AG04449 (cell line): ENCODE measurements around the gene PRELID3B.

ENCODE experiments used
- CTCF ChIA-PET: fragments of 350-600 bp; formaldehyde crosslinking; extraction: SDS; loops from one replicate; lab custom pipeline; 2021; ENCODE audit warnings: antibody characterized with exemption; lab: Yijun Ruan, JAX
- POLR2A ChIA-PET: fragments of 400-600, 350-600 bp; formaldehyde crosslinking; extraction: SDS; loops from one replicate; lab custom pipeline; 2020; ENCODE audit warnings: antibody characterized with exemption, inconsistent platforms; lab: Yijun Ruan, JAX
- DNase-seq: peaks from one replicate; pipeline ENCODE4 v3.0.0-alpha.2; 2010; ENCODE audit warnings: low read depth, low spot score
- H3K4me3 ChIP-seq: 2 replicates; pipeline ENCODE4 v1.5.1; 2011; ENCODE audit warnings: low read depth, mild to moderate bottlenecking, control low read depth, low read length
- CTCF ChIP-seq: IDR thresholded peaks from one replicate; pipeline ENCODE4 v1.5.1; 2011; ENCODE audit warnings: mild to moderate bottlenecking, moderate library complexity, low read length, control low read depth, inconsistent platforms; ENCODE audit not compliant: insufficient read depth; ENCODE audit errors: missing control alignments

PRELID3B gene

GRCh38 chr20:59000326-59000725, 42.3 kb downstream of the PRELID3B start:
- no peak for TF ChIP-seq CTCF
- no peak for DNase-seq
- H3K4me3 ChIP-seq = no peak overlapping the region
- ChIA-PET POLR2A (no interaction called here), CTCF (interaction anchor here (1.3 kb wide), 1 partner anchor 12 kb away, joined by 4 read pairs; no protein-coding TSS in a partner anchor)

GRCh38 chr20:58998656-58999055, 43.9 kb downstream of the PRELID3B start:
- ChIA-PET CTCF (no interaction called here), POLR2A (interaction anchor here (0.6 kb wide), 1 partner anchor 16 kb away, joined by 3 read pairs; no protein-coding TSS in a partner anchor)
- no peak overlapping the region for H3K4me3 ChIP-seq
- no peak for TF ChIP-seq CTCF
- no peak for DNase-seq

- CTCF ChIA-PET = interaction anchor here (0.8 kb wide), 1 partner anchor 127 kb away, joined by 4 read pairs; no protein-coding TSS in a partner anchor
- POLR2A ChIA-PET = interaction anchor here (0.7 kb wide), 1 partner anchor 16 kb away, joined by 3 read pairs; no protein-coding TSS in a partner anchor
- TF ChIP-seq CTCF = no peak
- no peak for DNase-seq
- H3K4me3 ChIP-seq = no peak overlapping the region
Observed at GRCh38 chr20:58997141-58997770, 45.3 kb downstream of the PRELID3B start.

GRCh38 chr20:58996226-58996611, 46.4 kb downstream of the PRELID3B start:
- DNase-seq = no peak
- no peak for TF ChIP-seq CTCF
- POLR2A ChIA-PET = interaction anchor here (0.7 kb wide), 1 partner anchor 17 kb away, joined by 3 read pairs; no protein-coding TSS in a partner anchor
- CTCF ChIA-PET = no interaction called here
- no peak overlapping the region for H3K4me3 ChIP-seq

- ChIA-PET CTCF (no interaction called here), POLR2A (no interaction called here)
- H3K4me3 ChIP-seq = no peak overlapping the region
- DNase-seq = no peak
- no peak for TF ChIP-seq CTCF
Observed at GRCh38 chr20:58995461-58996225, 46.9 kb downstream of the PRELID3B start.

- no peak for DNase-seq
- no peak overlapping the region for H3K4me3 ChIP-seq
- POLR2A ChIA-PET = interaction anchor here (1.2 kb wide), 1 partner anchor 95 kb away, joined by 3 read pairs; no protein-coding TSS in a partner anchor
- TF ChIP-seq CTCF = no peak
- CTCF ChIA-PET = no interaction called here
Observed at GRCh38 chr20:58994390-58995159, 48.0 kb downstream of the PRELID3B start.
